GM23338 (cell line): ENCODE data around the gene IL1RAPL2. TPM values are rescaled to one million over a fixed set of nuclear protein-coding genes. Genes with fewer than 3 reads are reported as not detected.

Source experiments
- ATAC-seq: fragments of 200-7000 bp; cut with Tn5 transposase; 3 replicates; pipeline ENCODE4 v1.9.1; 2020
- DNase-seq: peaks from one replicate; pipeline ENCODE4 v3.0.0-alpha.2; 2015; ENCODE audit warnings: low spot score
- H2AFZ ChIP-seq: fragments of 200-600 bp; sonication (generic); 2 replicates; pipeline ENCODE4 v1.8.0; 2016; ENCODE audit warnings: antibody characterized with exemption, mild to moderate bottlenecking, moderate library complexity
- H3F3A ChIP-seq: fragments of 200-600 bp; sonication (generic); replicated peaks from 2 replicates; pipeline ENCODE4 v1.8.0; 2017; ENCODE audit warnings: antibody characterized with exemption, mixed run types, low read depth
- H3K27ac ChIP-seq: fragments of 200-600 bp; sonication (generic); 2 replicates; pipeline ENCODE4 v1.6.1; 2016; ENCODE audit warnings: low read depth
- H3K27me3 ChIP-seq: fragments of 200-600 bp; sonication (generic); 2 replicates; pipeline ENCODE4 v1.8.0; 2016; ENCODE audit warnings: mild to moderate bottlenecking, mixed run types, moderate library complexity; ENCODE audit not compliant: insufficient read depth
- H3K36me3 ChIP-seq: fragments of 200-600 bp; sonication (generic); 2 replicates; pipeline ENCODE4 v1.8.0; 2016; ENCODE audit warnings: mild to moderate bottlenecking; ENCODE audit not compliant: insufficient read depth
- H3K4me1 ChIP-seq: fragments of 200-600 bp; sonication (generic); 2 replicates; pipeline ENCODE4 v1.8.0; 2016; ENCODE audit warnings: mild to moderate bottlenecking, moderate library complexity; ENCODE audit not compliant: insufficient read depth
- H3K4me2 ChIP-seq: fragments of 200-600 bp; sonication (generic); 2 replicates; pipeline ENCODE4 v1.7.1; 2017; ENCODE audit warnings: mixed run types
- H3K4me3 ChIP-seq: fragments of 200-600 bp; sonication (generic); 2 replicates; pipeline ENCODE4 v1.6.1; 2016; ENCODE audit warnings: mixed run types
- H3K79me2 ChIP-seq: fragments of 200-600 bp; sonication (generic); replicated peaks from 2 replicates; pipeline ENCODE4 v1.8.0; 2017; ENCODE audit warnings: mild to moderate bottlenecking; ENCODE audit not compliant: insufficient read depth
- H3K9me2 ChIP-seq: fragments of 200-600 bp; sonication (generic); 2 replicates; pipeline ENCODE4 v1.8.0; 2017; ENCODE audit not compliant: insufficient read depth
- H4K20me1 ChIP-seq: fragments of 200-600 bp; sonication (generic); replicated peaks from 2 replicates; pipeline ENCODE4 v1.8.0; 2017; ENCODE audit warnings: mild to moderate bottlenecking; ENCODE audit not compliant: insufficient read depth
- H3K27ac Mint-ChIP-seq: 2 replicates; pipeline ENCODE4 v1.8.0; 2020; ENCODE audit warnings: inconsistent platforms, mild to moderate bottlenecking, moderate library complexity, mixed read lengths
- H3K27me3 Mint-ChIP-seq: 3 replicates; pipeline ENCODE4 v1.8.0; 2022; ENCODE audit warnings: low read depth, mild to moderate bottlenecking, moderate library complexity, mixed read lengths, inconsistent platforms; ENCODE audit not compliant: insufficient read depth, poor library complexity
- H3K36me3 Mint-ChIP-seq: 3 replicates; pipeline ENCODE4 v1.8.0; 2021; ENCODE audit warnings: low read depth, mild to moderate bottlenecking, inconsistent platforms, moderate library complexity, mixed read lengths
- H3K4me1 Mint-ChIP-seq: 3 replicates; pipeline ENCODE4 v1.8.0; 2020; ENCODE audit warnings: mild to moderate bottlenecking, inconsistent platforms, mixed read lengths
- H3K4me3 Mint-ChIP-seq: 3 replicates; pipeline ENCODE4 v1.8.0; 2021; ENCODE audit warnings: moderate library complexity, mild to moderate bottlenecking, inconsistent platforms, mixed read lengths
- H3K9me3 Mint-ChIP-seq: 3 replicates; pipeline ENCODE4 v1.8.0; 2020; ENCODE audit warnings: moderate library complexity, mild to moderate bottlenecking, inconsistent platforms, mixed read lengths
- CREB1 ChIP-seq: fragments of 250-450 bp; sonication (Bioruptor Pico); IDR thresholded peaks from 2 replicates; pipeline ENCODE4 v1.5.0; 2020; ENCODE audit warnings: low read depth, mild to moderate bottlenecking, moderate library complexity
- ETS1 ChIP-seq: IDR thresholded peaks from 2 replicates; pipeline ENCODE4 v1.6.1; 2016; ENCODE audit warnings: antibody characterized with exemption
- EZH2phosphoT487 ChIP-seq: fragments of 200-600 bp; sonication (generic); IDR thresholded peaks from one replicate; pipeline ENCODE4 v1.8.1; 2018; ENCODE audit warnings: antibody characterized with exemption; ENCODE audit not compliant: unreplicated experiment
- POLR2AphosphoS5 ChIP-seq: IDR thresholded peaks from 2 replicates; pipeline ENCODE4 v1.6.1; 2016; ENCODE audit warnings: antibody characterized with exemption, low read depth
- STAT1 ChIP-seq: IDR thresholded peaks from one replicate; pipeline ENCODE4 v1.6.1; 2016; ENCODE audit warnings: antibody characterized with exemption; ENCODE audit not compliant: unreplicated experiment
- ZNF331 ChIP-seq: fragments of 250-450 bp; sonication (Bioruptor Pico); IDR thresholded peaks from 2 replicates; pipeline ENCODE4 v1.5.0; 2020; ENCODE audit warnings: low read depth, mild to moderate bottlenecking, moderate library complexity
- polyA plus RNA-seq: library from polyadenylated mRNA; unstranded; fragments of >200 nt; fragmentation: Nextera tagmentation; extraction: Ambion mirVana; gene quantifications from 2 replicates; pipeline ENCODE4 v1.2.1, GENCODE V29; 2016
- total RNA-seq: library from RNA; depleted of rRNA; stranded (reverse); fragments of >200 nt; shearing (Covaris generic); gene quantifications from 2 replicates; pipeline ENCODE4 v1.2.3, GENCODE V29; 2014
- TF ChIP-seq, protein P1 (sequence below), 2 experiments: fragments of 200-600 bp in 1 of 2; sonication (generic) in 1 of 2; conservative IDR thresholded peaks; 2 replicates each; pipeline versions ENCODE4 v1.5.1 to v1.6.1; 2016 to 2017; ENCODE audit warnings: antibody characterized with exemption in 2 of 2, low read depth in 2 of 2, mild to moderate bottlenecking in 2 of 2, moderate library complexity in 1 of 2
- TF ChIP-seq, protein P2 (sequence below): IDR thresholded peaks from one replicate; pipeline ENCODE4 v1.6.1; 2018; ENCODE audit warnings: antibody characterized with exemption; ENCODE audit not compliant: unreplicated experiment

Gene IL1RAPL2
- total and polyA plus RNA-seq, 2 experiments from 2014 or later: 0.80 to 0.94 TPM

DNA sequence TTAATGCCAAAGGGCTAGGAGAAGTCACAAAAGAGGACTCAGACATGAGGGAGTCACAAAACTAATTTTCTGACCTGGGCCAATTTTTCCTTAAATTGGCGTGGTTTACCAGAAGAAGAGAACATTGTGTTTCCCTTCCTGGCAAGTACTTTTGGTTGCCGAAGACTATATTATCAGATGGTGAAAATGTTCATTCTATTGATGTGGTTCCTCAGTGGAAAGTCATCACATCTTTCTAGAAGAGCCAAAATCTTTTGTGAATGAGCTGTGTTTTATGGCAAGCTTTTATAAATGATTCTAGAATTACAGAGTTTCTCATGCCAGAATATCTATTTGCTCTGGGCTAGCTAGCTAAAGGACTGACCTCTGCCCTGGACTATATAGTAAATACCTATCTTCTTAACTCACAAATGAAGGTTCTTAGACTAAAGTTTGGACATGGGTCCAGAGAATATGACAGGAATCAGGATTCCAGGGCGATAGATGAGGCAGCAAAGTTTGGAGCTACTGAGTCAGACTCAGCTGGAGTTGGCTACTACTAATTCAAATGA lies 288.9 kb downstream of the IL1RAPL2 start (continued):
- TF ChIP-seq STAT1 (no peak), ETS1 (no peak), ZNF331 (CRISPR knock-in tag) (no peak), POLR2AphosphoS5 (no peak)

GRCh38 chrX:104863466-104863865 lies 297.5 kb downstream of the IL1RAPL2 start:
- no peaks in the 10 kb centered on the region for H3K4me1 Mint-ChIP-seq
- H3K27me3 Mint-ChIP-seq: no peaks in the 10 kb centered on the region
- no peaks in the 10 kb centered on the region for H4K20me1 ChIP-seq
- H3K27me3 ChIP-seq: no peaks in the 10 kb centered on the region
- no peak overlapping the region for H2AFZ ChIP-seq
- DNase-seq: no peak
- H3K27ac Mint-ChIP-seq: no peak overlapping the region
- no peak for ATAC-seq
- no peak overlapping the region for H3K4me2 ChIP-seq
- H3K36me3 ChIP-seq: no peaks in the 10 kb centered on the region
- no peaks in the 10 kb centered on the region for H3F3A ChIP-seq
- no peaks in the 10 kb centered on the region for H3K9me3 Mint-ChIP-seq
- TF ChIP-seq, protein P1, sequence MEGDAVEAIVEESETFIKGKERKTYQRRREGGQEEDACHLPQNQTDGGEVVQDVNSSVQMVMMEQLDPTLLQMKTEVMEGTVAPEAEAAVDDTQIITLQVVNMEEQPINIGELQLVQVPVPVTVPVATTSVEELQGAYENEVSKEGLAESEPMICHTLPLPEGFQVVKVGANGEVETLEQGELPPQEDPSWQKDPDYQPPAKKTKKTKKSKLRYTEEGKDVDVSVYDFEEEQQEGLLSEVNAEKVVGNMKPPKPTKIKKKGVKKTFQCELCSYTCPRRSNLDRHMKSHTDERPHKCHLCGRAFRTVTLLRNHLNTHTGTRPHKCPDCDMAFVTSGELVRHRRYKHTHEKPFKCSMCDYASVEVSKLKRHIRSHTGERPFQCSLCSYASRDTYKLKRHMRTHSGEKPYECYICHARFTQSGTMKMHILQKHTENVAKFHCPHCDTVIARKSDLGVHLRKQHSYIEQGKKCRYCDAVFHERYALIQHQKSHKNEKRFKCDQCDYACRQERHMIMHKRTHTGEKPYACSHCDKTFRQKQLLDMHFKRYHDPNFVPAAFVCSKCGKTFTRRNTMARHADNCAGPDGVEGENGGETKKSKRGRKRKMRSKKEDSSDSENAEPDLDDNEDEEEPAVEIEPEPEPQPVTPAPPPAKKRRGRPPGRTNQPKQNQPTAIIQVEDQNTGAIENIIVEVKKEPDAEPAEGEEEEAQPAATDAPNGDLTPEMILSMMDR (conservative IDR thresholded peaks at IDR 0.05; ENCODE audit: low read depth in 2 of 2): no peak
- TF ChIP-seq, protein P2, sequence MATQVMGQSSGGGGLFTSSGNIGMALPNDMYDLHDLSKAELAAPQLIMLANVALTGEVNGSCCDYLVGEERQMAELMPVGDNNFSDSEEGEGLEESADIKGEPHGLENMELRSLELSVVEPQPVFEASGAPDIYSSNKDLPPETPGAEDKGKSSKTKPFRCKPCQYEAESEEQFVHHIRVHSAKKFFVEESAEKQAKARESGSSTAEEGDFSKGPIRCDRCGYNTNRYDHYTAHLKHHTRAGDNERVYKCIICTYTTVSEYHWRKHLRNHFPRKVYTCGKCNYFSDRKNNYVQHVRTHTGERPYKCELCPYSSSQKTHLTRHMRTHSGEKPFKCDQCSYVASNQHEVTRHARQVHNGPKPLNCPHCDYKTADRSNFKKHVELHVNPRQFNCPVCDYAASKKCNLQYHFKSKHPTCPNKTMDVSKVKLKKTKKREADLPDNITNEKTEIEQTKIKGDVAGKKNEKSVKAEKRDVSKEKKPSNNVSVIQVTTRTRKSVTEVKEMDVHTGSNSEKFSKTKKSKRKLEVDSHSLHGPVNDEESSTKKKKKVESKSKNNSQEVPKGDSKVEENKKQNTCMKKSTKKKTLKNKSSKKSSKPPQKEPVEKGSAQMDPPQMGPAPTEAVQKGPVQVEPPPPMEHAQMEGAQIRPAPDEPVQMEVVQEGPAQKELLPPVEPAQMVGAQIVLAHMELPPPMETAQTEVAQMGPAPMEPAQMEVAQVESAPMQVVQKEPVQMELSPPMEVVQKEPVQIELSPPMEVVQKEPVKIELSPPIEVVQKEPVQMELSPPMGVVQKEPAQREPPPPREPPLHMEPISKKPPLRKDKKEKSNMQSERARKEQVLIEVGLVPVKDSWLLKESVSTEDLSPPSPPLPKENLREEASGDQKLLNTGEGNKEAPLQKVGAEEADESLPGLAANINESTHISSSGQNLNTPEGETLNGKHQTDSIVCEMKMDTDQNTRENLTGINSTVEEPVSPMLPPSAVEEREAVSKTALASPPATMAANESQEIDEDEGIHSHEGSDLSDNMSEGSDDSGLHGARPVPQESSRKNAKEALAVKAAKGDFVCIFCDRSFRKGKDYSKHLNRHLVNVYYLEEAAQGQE: no peak
- TF ChIP-seq ZNF331 (CRISPR knock-in tag) (no peak), ETS1 (no peak), CREB1 (CRISPR knock-in tag) (no peak), STAT1 (no peak), EZH2phosphoT487 (no peak)
- H3K4me1 ChIP-seq: no peaks in the 10 kb centered on the region
- H3K79me2 ChIP-seq: no peaks in the 10 kb centered on the region
- no peaks in the 10 kb centered on the region for H3K36me3 Mint-ChIP-seq
- H3K9me2 ChIP-seq: no peaks in the 10 kb centered on the region
- H3K4me3 Mint-ChIP-seq: no peak overlapping the region
- H3K4me3 ChIP-seq: no peak overlapping the region
- H3K27ac ChIP-seq: no peak overlapping the region
